ENCODE data around the gene CCDC188.
A peak's percentile ranks its signal among the peaks of the same experiment; 100 is the strongest.

CCDC188 gene

DNA sequence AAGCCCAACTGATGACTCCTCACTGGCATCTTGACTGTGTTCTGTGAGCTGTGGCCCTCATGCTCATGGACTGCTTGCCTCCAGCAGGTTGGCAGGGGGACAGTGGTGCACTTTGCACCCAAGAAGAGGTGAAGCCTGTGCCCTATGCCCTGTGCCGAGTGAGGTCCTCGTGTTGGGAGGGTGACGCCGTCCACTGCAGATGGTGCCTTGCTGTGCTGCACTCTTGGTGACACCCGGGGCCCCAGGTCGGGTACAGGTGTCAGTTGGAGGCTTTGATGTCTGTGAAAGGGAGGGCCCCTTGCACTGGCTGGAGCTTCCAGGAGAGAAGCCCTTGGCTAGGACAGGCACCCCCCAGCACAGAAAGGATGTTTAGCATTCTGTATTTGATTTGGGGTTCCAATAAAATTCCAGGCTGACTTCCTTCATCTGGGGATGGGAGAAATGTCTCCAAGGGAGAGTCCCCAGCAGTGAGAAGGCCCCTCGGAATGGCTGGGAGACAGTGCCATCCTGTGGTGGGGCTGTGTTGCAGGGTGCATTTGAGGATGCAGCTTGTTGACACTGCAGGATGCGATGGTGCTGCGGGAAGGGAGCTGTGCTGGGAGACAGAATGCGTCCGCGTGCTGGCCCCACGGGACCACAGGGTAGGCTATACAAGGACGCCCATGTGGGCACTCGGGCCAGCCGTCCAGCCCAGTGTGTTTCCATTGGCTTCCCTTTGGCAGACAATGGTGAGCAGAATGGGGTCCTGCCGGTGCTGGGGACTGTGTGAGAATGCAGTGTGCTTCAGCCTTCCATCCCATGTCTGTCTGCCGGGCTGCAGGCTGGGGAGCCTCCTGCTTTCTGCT lies 21.7 kb downstream of the CCDC188 start:
- peaks cover 7% of the 10 kb centered on the region for H3K4me1 ChIP-seq
- TF ChIP-seq, protein P1, sequence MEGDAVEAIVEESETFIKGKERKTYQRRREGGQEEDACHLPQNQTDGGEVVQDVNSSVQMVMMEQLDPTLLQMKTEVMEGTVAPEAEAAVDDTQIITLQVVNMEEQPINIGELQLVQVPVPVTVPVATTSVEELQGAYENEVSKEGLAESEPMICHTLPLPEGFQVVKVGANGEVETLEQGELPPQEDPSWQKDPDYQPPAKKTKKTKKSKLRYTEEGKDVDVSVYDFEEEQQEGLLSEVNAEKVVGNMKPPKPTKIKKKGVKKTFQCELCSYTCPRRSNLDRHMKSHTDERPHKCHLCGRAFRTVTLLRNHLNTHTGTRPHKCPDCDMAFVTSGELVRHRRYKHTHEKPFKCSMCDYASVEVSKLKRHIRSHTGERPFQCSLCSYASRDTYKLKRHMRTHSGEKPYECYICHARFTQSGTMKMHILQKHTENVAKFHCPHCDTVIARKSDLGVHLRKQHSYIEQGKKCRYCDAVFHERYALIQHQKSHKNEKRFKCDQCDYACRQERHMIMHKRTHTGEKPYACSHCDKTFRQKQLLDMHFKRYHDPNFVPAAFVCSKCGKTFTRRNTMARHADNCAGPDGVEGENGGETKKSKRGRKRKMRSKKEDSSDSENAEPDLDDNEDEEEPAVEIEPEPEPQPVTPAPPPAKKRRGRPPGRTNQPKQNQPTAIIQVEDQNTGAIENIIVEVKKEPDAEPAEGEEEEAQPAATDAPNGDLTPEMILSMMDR (IDR thresholded peaks at IDR 0.05; ENCODE audit: low read depth, low read length) = peak; percentile 79
- H3K36me3 ChIP-seq = peaks cover 36% of the 10 kb centered on the region
- peak; percentile 74 for DNase-seq
- no peak overlapping the region for H3K4me3 ChIP-seq (ENCODE audit: low read depth, low read length)
- H3K9me3 ChIP-seq = no peaks in the 10 kb centered on the region
- H3K27me3 ChIP-seq = no peaks in the 10 kb centered on the region

DNA sequence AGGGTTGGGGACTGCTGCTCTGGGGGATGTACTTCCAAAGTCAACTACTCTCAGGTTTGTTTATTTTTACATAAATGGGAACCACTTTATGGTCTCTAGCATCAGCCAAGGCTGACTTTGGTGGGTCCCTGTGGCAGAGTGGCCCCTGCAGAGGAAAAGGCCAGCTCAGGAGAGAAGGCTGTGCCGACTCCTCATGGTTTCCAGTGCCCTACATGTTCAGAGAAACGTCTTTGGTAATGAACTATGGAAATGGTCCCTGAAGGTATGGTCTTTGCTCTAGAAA lies 22.3 kb downstream of the CCDC188 start:
- no peak for DNase-seq
- H3K36me3 ChIP-seq = peaks cover 42% of the 10 kb centered on the region
- TF ChIP-seq, protein P1 (IDR thresholded peaks at IDR 0.05; ENCODE audit: low read depth, low read length) = no peak
- H3K4me3 ChIP-seq (ENCODE audit: low read depth, low read length) = no peak overlapping the region
- peaks cover 7% of the 10 kb centered on the region for H3K4me1 ChIP-seq
- H3K27me3 ChIP-seq = no peaks in the 10 kb centered on the region
- no peaks in the 10 kb centered on the region for H3K9me3 ChIP-seq

DNA sequence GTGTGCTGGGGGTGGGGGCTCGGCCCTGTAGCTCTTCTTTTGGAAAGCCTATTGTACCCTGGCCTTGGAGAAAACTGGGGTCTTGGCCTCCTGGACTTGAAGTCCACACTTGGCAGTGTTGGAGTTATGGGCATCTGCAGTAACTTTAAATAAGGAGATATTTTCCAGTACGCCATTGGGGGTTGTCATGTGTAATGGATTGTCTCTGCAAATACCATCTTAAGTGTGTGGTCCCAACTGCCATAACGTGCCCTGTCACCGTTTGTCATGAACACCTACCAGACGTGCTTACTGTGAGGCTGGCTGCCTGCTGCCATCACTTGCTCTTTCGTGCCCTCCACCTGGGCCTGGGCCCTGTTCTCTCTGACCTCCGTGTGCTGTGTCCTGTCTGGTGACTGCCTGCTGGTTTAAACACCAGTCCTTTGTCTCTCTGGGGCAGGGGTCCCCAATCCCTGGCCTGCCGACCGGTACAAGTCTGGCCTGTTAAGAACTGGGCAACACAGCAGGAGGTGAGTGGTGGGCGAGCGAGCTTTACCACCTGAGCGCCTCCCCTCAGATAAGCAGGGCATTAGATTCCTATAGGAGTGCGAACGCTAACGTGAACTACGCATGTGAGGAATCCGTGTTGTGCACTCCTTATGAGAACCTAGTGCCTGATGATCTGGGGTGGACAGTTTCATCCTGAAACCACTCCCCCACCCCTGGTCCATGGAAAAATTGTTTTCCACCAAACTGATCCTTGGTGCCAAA lies 22.8 kb downstream of the CCDC188 start:
- H3K27me3 ChIP-seq = no peaks in the 10 kb centered on the region
- H3K4me3 ChIP-seq (ENCODE audit: low read depth, low read length) = no peak overlapping the region
- H3K9me3 ChIP-seq = no peaks in the 10 kb centered on the region
- TF ChIP-seq, protein P1 (IDR thresholded peaks at IDR 0.05; ENCODE audit: low read depth, low read length) = no peak
- H3K4me1 ChIP-seq = peaks cover 7% of the 10 kb centered on the region
- peaks cover 43% of the 10 kb centered on the region for H3K36me3 ChIP-seq
- DNase-seq = no peak

DNA sequence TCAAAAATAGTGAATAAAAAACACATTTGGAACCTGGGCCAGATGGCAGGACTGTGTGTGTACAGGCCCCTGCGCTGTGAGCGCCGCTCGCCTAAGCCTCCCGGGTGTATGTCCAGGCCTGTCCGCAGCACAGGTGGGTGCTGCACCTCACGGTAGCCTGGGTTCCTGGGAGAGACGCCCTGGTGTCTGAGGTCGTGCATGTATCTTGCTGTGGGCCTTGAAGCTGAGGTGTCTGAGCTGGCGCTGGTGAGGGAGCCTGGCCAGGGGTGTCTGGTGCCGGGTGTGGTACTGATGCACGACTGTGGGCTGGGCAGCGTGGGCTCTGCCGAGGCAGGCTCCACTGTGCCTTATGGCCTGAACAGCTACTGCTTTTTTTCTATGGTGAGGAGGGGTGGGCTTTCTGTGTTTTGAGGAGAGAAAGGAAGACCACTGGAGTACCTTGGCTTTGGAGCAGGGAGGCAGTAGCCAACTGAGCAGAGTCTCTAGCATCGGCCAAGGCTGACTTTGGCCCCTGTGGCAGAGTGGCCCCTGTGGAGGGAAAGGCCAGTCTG lies 23.5 kb downstream of the CCDC188 start:
- TF ChIP-seq, protein P1 (IDR thresholded peaks at IDR 0.05; ENCODE audit: low read depth, low read length) = no peak
- H3K4me1 ChIP-seq = peaks cover 7% of the 10 kb centered on the region; the same call in 1 of the 2 replicates
- no peaks in the 10 kb centered on the region for H3K27me3 ChIP-seq
- peaks cover 44% of the 10 kb centered on the region for H3K36me3 ChIP-seq
- no peak for DNase-seq
- no peaks in the 10 kb centered on the region for H3K9me3 ChIP-seq
- no peak overlapping the region for H3K4me3 ChIP-seq (ENCODE audit: low read depth, low read length)

DNA sequence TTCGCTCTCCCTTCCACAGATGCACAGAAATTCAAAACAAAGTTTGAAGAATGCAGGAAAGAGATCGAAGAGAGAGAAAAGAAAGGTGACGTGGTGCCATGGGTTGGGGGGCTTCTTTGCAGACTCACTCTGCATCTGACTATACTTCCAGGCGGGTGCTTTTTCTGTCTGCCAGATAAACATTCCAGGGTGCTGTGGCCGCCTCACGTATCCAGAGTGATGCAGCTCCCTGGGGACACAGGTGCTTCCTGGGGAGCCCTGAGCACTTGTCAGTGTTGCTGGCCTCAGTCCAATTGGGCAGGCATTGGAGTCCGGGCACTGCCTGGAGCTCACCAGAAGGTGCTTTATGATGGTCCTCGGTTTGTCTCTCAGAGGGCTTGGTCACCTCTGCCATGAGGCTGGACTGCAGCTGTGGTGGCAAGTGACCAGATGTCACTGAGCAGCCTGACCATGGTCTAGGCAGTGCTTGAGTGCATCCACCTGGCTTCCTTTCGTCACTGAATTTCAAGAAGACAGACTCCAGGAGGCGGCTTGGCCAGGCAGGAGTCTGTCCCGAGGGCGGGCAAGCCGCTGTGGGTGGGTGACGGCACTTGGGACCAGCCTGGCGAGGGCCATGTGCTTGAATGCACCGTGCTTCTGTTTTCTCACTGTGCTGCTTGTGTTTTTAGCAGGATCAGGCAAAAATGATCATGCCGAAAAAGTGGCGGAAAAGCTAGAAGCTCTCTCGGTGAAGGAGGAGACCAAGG lies 24.4 kb downstream of the CCDC188 start:
- H3K9me3 ChIP-seq = no peaks in the 10 kb centered on the region
- H3K4me1 ChIP-seq = peaks cover 7% of the 10 kb centered on the region; the same call in 1 of the 2 replicates
- DNase-seq = peak; percentile 65
- TF ChIP-seq, protein P1 (IDR thresholded peaks at IDR 0.05; ENCODE audit: low read depth, low read length) = no peak
- peaks cover 54% of the 10 kb centered on the region for H3K36me3 ChIP-seq
- H3K4me3 ChIP-seq (ENCODE audit: low read depth, low read length) = no peak overlapping the region
- H3K27me3 ChIP-seq = no peaks in the 10 kb centered on the region
